ENCODE data around the gene STAC. TPM values are rescaled to one million over a fixed set of nuclear protein-coding genes. Genes with fewer than 3 reads are reported as not detected.

STAC gene
- total and polyA plus RNA-seq, 2 experiments from 2014 or later = 12.2 to 24.9 TPM

DNA sequence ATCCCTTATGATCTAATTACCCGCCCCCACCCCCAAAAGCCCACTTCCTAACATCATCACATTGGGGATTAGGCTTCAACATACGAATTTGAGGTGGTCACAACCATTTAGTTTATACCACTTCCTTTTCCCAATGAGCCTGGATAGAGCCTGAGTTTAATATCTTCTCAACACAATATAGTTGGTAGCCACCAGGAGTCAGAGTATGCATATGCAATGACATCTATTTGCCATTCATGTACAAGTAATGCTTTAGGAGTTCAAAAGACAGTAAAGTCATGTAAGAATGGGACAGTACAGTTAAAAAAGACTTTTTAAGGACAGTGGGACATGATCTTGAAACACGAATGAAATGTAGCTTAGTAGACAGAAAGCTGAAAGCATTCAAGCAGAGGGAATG lies 211.7 kb downstream of the STAC start:
- Histone ChIP-seq H3K4me3 (no peak overlapping the region), H3K9me3 (ENCODE audit: low read depth) (no peaks in the 10 kb centered on the region), H3K27ac (no peak overlapping the region), H3K27me3 (no peaks in the 10 kb centered on the region), H3K36me3 (no peaks in the 10 kb centered on the region), H3K4me1 (ENCODE audit: low read depth) (no peaks in the 10 kb centered on the region)
- peak in 1 of 2 donors; percentile 35 for DNase-seq (ENCODE audit: low read depth in 1 of 2, low spot score in 1 of 2)
- TF ChIP-seq, protein P1, sequence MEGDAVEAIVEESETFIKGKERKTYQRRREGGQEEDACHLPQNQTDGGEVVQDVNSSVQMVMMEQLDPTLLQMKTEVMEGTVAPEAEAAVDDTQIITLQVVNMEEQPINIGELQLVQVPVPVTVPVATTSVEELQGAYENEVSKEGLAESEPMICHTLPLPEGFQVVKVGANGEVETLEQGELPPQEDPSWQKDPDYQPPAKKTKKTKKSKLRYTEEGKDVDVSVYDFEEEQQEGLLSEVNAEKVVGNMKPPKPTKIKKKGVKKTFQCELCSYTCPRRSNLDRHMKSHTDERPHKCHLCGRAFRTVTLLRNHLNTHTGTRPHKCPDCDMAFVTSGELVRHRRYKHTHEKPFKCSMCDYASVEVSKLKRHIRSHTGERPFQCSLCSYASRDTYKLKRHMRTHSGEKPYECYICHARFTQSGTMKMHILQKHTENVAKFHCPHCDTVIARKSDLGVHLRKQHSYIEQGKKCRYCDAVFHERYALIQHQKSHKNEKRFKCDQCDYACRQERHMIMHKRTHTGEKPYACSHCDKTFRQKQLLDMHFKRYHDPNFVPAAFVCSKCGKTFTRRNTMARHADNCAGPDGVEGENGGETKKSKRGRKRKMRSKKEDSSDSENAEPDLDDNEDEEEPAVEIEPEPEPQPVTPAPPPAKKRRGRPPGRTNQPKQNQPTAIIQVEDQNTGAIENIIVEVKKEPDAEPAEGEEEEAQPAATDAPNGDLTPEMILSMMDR (IDR thresholded peaks at IDR 0.05; ENCODE audit: low read depth, low read length) = peak; percentile 19

GRCh38 chr3:36595511-36595910 lies 215.2 kb downstream of the STAC start:
- H3K27me3 ChIP-seq = no peaks in the 10 kb centered on the region
- no peaks in the 10 kb centered on the region for H3K4me1 ChIP-seq (ENCODE audit: low read depth)
- no peak overlapping the region for H3K27ac ChIP-seq
- no peaks in the 10 kb centered on the region for H3K9me3 ChIP-seq (ENCODE audit: low read depth)
- TF ChIP-seq, protein P1 (IDR thresholded peaks at IDR 0.05; ENCODE audit: low read depth, low read length) = no peak
- DNase-seq (ENCODE audit: low read depth in 1 of 2, low spot score in 1 of 2) = no peak
- H3K36me3 ChIP-seq = no peaks in the 10 kb centered on the region
- no peak overlapping the region for H3K4me3 ChIP-seq

DNA sequence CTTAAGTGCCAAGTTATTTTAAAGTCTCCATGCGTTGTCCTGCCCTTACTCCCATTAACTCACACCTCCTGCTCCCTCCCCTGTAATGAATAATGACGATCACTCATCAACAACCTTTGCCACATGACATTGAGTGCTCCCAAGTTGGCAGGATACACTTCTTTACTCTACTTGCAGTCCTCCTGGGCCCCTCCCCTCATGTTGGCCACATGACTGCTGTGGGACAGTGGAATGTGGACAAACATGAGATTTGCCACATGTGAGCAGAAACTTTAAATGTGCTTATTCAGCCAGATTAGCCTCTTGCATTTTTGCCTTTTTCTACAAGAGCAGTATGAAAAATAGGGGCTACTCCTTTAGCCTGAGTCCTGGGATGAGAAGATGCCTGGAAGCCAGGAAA lies 216.1 kb downstream of the STAC start:
- H3K4me1 ChIP-seq (ENCODE audit: low read depth) = no peaks in the 10 kb centered on the region
- no peaks in the 10 kb centered on the region for H3K27me3 ChIP-seq
- no peak for DNase-seq (ENCODE audit: low read depth in 1 of 2, low spot score in 1 of 2)
- no peaks in the 10 kb centered on the region for H3K36me3 ChIP-seq
- no peak overlapping the region for H3K4me3 ChIP-seq
- no peak overlapping the region for H3K27ac ChIP-seq
- TF ChIP-seq, protein P1 (IDR thresholded peaks at IDR 0.05; ENCODE audit: low read depth, low read length) = no peak
- no peaks in the 10 kb centered on the region for H3K9me3 ChIP-seq (ENCODE audit: low read depth)

DNA sequence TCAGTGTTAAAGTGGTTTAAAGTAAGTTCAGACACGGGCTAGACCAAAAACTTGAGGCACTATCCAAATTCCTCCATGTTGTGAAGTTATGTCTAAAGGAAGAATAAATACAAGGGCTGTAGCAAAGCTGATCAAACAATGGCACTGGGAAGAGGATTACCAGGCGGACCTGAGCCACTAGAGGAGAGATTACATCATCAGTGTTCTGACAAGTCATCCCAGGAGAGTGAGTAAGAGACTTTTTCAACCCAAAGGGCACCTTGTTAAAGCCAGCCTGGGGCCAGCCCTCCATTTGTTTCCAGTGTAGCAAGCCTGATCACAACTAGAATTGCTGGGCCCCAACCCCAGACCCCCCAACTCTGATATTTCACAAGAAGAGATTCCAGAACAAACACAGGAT lies 217.1 kb downstream of the STAC start:
- no peaks in the 10 kb centered on the region for H3K27me3 ChIP-seq
- no peak overlapping the region for H3K27ac ChIP-seq
- H3K9me3 ChIP-seq (ENCODE audit: low read depth) = no peaks in the 10 kb centered on the region
- no peaks in the 10 kb centered on the region for H3K4me1 ChIP-seq (ENCODE audit: low read depth)
- DNase-seq (ENCODE audit: low read depth in 1 of 2, low spot score in 1 of 2) = peak in 1 of 2 donors; percentile 4
- H3K4me3 ChIP-seq = no peak overlapping the region
- no peaks in the 10 kb centered on the region for H3K36me3 ChIP-seq
- TF ChIP-seq, protein P1 (IDR thresholded peaks at IDR 0.05; ENCODE audit: low read depth, low read length) = no peak

All from cardiac muscle cell (in vitro differentiated cells and primary cell).